ENCODE measurements around the gene CPZ.
"Not testable (repeated sequence)": the region's sequence is repeated elsewhere in the genome, so short reads cannot be mapped to it uniquely, and the experiment has no call there.

The CPZ gene

GRCh38 chr4:8613421-8614364 lies 21.1 kb downstream of the CPZ start:
- no peak for DNase-seq

- no peak for DNase-seq
These were observed 22.0 kb downstream of the CPZ start for GRCh38 chr4:8614365-8615193.

GRCh38 chr4:8615366-8615765 lies 22.8 kb downstream of the CPZ start:
- no peak for DNase-seq

- no peak for DNase-seq
These were observed 23.6 kb downstream of the CPZ start for GRCh38 chr4:8615921-8616787.

- DNase-seq = no peak
These were observed 24.3 kb downstream of the CPZ start for GRCh38 chr4:8616831-8617230.

- no peak for DNase-seq
These were observed 25.0 kb downstream of the CPZ start for GRCh38 chr4:8617486-8618040.

GRCh38 chr4:8618421-8618820 lies 25.9 kb downstream of the CPZ start:
- DNase-seq = no peak

GRCh38 chr4:8618961-8619720 lies 26.6 kb downstream of the CPZ start:
- DNase-seq = no peak

GRCh38 chr4:8621135-8621534 lies 28.6 kb downstream of the CPZ start:
- not testable (repeated sequence) for DNase-seq

GRCh38 chr4:8624601-8625272 lies 32.2 kb downstream of the CPZ start:
- not testable (repeated sequence) for DNase-seq

- DNase-seq = not testable (repeated sequence)
These were observed 37.8 kb downstream of the CPZ start for GRCh38 chr4:8630240-8630905.

GRCh38 chr4:8631896-8632295 lies 39.3 kb downstream of the CPZ start:
- not testable (repeated sequence) for DNase-seq

- DNase-seq = not testable (repeated sequence)
These were observed 42.2 kb downstream of the CPZ start for GRCh38 chr4:8634773-8635172.

- DNase-seq = not testable (repeated sequence)
These were observed 43.5 kb downstream of the CPZ start for GRCh38 chr4:8635897-8636554.

GRCh38 chr4:8637456-8637984 lies 45.0 kb downstream of the CPZ start:
- no peak for DNase-seq

- DNase-seq = no peak
These were observed 46.5 kb downstream of the CPZ start for GRCh38 chr4:8639021-8639420.

- DNase-seq = no peak
These were observed 47.5 kb downstream of the CPZ start for GRCh38 chr4:8639777-8640720.

GRCh38 chr4:8640816-8641215 lies 48.3 kb downstream of the CPZ start:
- DNase-seq = no peak
